ENCODE measurements around the gene COMMD1. TPM values are rescaled to one million over a fixed set of nuclear protein-coding genes. Genes with fewer than 3 reads are reported as not detected.

Gene COMMD1
- total and polyA plus RNA-seq, 2 experiments from 2014 or later: 54.9 to 83.7 TPM

DNA sequence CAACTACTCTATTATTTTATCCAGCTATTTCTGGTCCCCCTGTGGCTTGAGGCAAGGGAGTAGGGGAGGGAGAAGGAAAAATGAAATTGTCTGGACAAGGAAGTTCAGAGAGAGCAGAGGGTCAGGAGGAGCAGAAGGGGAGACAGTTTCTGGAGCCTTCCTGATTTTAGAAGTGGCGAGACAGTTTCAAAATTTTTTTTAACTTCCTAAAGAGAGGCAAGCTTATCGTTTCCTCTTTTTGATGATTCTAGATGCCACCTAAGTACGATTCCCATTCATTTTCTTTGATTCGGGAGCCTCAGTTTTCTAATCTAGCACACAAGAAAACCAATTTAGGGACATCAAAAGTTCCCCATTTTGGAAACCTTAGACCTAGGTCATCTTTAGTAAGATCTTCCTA, 193.6 kb downstream of the COMMD1 start (continued):
- TF ChIP-seq, protein P1, sequence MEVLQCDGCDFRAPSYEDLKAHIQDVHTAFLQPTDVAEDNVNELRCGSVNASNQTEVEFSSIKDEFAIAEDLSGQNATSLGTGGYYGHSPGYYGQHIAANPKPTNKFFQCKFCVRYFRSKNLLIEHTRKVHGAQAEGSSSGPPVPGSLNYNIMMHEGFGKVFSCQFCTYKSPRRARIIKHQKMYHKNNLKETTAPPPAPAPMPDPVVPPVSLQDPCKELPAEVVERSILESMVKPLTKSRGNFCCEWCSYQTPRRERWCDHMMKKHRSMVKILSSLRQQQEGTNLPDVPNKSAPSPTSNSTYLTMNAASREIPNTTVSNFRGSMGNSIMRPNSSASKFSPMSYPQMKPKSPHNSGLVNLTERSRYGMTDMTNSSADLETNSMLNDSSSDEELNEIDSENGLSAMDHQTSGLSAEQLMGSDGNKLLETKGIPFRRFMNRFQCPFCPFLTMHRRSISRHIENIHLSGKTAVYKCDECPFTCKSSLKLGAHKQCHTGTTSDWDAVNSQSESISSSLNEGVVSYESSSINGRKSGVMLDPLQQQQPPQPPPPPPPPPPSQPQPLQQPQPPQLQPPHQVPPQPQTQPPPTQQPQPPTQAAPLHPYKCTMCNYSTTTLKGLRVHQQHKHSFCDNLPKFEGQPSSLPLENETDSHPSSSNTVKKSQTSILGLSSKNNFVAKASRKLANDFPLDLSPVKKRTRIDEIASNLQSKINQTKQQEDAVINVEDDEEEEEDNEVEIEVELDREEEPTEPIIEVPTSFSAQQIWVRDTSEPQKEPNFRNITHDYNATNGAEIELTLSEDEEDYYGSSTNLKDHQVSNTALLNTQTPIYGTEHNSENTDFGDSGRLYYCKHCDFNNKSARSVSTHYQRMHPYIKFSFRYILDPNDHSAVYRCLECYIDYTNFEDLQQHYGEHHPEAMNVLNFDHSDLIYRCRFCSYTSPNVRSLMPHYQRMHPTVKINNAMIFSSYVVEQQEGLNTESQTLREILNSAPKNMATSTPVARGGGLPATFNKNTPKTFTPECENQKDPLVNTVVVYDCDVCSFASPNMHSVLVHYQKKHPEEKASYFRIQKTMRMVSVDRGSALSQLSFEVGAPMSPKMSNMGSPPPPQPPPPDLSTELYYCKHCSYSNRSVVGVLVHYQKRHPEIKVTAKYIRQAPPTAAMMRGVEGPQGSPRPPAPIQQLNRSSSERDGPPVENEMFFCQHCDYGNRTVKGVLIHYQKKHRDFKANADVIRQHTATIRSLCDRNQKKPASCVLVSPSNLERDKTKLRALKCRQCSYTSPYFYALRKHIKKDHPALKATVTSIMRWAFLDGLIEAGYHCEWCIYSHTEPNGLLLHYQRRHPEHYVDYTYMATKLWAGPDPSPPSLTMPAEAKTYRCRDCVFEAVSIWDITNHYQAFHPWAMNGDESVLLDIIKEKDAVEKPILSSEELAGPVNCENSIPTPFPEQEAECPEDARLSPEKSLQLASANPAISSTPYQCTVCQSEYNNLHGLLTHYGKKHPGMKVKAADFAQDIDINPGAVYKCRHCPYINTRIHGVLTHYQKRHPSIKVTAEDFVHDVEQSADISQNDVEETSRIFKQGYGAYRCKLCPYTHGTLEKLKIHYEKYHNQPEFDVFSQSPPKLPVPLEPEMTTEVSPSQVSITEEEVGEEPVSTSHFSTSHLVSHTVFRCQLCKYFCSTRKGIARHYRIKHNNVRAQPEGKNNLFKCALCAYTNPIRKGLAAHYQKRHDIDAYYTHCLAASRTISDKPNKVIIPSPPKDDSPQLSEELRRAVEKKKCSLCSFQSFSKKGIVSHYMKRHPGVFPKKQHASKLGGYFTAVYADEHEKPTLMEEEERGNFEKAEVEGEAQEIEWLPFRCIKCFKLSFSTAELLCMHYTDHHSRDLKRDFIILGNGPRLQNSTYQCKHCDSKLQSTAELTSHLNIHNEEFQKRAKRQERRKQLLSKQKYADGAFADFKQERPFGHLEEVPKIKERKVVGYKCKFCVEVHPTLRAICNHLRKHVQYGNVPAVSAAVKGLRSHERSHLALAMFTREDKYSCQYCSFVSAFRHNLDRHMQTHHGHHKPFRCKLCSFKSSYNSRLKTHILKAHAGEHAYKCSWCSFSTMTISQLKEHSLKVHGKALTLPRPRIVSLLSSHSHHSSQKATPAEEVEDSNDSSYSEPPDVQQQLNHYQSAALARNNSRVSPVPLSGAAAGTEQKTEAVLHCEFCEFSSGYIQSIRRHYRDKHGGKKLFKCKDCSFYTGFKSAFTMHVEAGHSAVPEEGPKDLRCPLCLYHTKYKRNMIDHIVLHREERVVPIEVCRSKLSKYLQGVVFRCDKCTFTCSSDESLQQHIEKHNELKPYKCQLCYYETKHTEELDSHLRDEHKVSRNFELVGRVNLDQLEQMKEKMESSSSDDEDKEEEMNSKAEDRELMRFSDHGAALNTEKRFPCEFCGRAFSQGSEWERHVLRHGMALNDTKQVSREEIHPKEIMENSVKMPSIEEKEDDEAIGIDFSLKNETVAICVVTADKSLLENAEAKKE (CRISPR knock-in tag; IDR thresholded peaks at IDR 0.05): no peak
- TF ChIP-seq STAT1 (IDR thresholded peaks at IDR 0.05; ENCODE audit: unreplicated experiment) (no peak), EZH2 (IDR thresholded peaks at IDR 0.05; ENCODE audit: low read depth, unreplicated experiment) (no peak), NANOG (IDR thresholded peaks at IDR 0.05; ENCODE audit: borderline replicate concordance) (no peak)

DNA sequence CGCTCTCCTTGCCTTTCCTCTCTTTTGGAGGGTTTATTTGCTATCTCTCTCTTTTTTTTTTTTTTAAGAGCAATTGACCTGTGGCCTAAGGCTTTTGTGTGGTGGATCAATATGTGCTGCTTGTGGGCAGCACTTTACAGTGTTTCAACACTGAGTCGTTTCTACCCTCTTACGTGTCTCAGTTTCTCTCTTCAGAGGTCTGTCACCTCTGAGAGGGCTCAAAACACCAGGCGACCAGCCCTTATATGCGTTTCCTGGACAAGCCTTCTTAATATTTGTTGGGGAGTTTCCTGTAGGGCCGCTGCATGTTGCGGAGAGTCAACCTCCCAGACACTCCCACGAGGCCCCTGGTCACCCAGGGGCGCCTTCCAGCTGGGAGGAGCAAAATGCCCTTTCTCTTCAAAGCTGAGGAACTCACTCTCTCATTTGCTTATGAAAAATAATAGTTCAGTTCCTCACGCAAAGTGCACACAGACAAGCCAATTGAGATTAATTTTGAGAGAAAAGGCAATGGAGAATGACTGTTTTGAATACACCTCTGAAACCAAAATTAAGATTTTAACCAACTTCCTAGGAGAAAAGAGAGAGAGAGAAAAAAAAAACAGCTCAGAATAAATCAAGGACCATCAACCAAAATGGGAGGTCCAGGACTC, 194.2 kb downstream of the COMMD1 start:
- Histone ChIP-seq H4K20me1 (replicated peaks; ENCODE audit: insufficient read depth) (no peaks in the 10 kb centered on the region), H3K27me3 (ENCODE audit: insufficient read depth) (no peaks in the 10 kb centered on the region), H3K9me2 (ENCODE audit: insufficient read depth) (peaks cover 5% of the 10 kb centered on the region; the same call in 1 of the 2 replicates), H2AFZ (no peak overlapping the region), H3K4me3 (no peak overlapping the region), H3K36me3 (ENCODE audit: insufficient read depth) (no peaks in the 10 kb centered on the region), H3K79me2 (replicated peaks; ENCODE audit: insufficient read depth) (no peaks in the 10 kb centered on the region), H3K27ac (ENCODE audit: low read depth) (no peak overlapping the region), H3F3A (replicated peaks; ENCODE audit: low read depth) (no peaks in the 10 kb centered on the region), H3K4me2 (no peak overlapping the region), H3K4me1 (ENCODE audit: insufficient read depth) (peaks cover 20% of the 10 kb centered on the region)
- DNase-seq (ENCODE audit: low spot score) (no peak), ATAC-seq (no peak)
- Mint-ChIP-seq H3K36me3 (ENCODE audit: low read depth) (no peaks in the 10 kb centered on the region), H3K27ac (no peak overlapping the region), H3K4me1 (peaks cover 16% of the 10 kb centered on the region), H3K4me3 (no peak overlapping the region; the same call in 2 of the 3 replicates), H3K9me3 (no peaks in the 10 kb centered on the region), H3K27me3 (ENCODE audit: insufficient read depth, low read depth, poor library complexity) (no peaks in the 10 kb centered on the region)
- TF ChIP-seq, protein P2, sequence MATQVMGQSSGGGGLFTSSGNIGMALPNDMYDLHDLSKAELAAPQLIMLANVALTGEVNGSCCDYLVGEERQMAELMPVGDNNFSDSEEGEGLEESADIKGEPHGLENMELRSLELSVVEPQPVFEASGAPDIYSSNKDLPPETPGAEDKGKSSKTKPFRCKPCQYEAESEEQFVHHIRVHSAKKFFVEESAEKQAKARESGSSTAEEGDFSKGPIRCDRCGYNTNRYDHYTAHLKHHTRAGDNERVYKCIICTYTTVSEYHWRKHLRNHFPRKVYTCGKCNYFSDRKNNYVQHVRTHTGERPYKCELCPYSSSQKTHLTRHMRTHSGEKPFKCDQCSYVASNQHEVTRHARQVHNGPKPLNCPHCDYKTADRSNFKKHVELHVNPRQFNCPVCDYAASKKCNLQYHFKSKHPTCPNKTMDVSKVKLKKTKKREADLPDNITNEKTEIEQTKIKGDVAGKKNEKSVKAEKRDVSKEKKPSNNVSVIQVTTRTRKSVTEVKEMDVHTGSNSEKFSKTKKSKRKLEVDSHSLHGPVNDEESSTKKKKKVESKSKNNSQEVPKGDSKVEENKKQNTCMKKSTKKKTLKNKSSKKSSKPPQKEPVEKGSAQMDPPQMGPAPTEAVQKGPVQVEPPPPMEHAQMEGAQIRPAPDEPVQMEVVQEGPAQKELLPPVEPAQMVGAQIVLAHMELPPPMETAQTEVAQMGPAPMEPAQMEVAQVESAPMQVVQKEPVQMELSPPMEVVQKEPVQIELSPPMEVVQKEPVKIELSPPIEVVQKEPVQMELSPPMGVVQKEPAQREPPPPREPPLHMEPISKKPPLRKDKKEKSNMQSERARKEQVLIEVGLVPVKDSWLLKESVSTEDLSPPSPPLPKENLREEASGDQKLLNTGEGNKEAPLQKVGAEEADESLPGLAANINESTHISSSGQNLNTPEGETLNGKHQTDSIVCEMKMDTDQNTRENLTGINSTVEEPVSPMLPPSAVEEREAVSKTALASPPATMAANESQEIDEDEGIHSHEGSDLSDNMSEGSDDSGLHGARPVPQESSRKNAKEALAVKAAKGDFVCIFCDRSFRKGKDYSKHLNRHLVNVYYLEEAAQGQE (IDR thresholded peaks at IDR 0.05; ENCODE audit: unreplicated experiment): no peak
- TF ChIP-seq CREB1 (CRISPR knock-in tag; IDR thresholded peaks at IDR 0.05; ENCODE audit: low read depth) (no peak), EZH2phosphoT487 (IDR thresholded peaks at IDR 0.05; ENCODE audit: unreplicated experiment) (no peak), STAT1 (IDR thresholded peaks at IDR 0.05; ENCODE audit: unreplicated experiment) (no peak), POLR2AphosphoS5 (IDR thresholded peaks at IDR 0.05; ENCODE audit: low read depth) (no peak), NANOG (IDR thresholded peaks at IDR 0.05; ENCODE audit: borderline replicate concordance) (no peak)
- TF ChIP-seq, protein P3, sequence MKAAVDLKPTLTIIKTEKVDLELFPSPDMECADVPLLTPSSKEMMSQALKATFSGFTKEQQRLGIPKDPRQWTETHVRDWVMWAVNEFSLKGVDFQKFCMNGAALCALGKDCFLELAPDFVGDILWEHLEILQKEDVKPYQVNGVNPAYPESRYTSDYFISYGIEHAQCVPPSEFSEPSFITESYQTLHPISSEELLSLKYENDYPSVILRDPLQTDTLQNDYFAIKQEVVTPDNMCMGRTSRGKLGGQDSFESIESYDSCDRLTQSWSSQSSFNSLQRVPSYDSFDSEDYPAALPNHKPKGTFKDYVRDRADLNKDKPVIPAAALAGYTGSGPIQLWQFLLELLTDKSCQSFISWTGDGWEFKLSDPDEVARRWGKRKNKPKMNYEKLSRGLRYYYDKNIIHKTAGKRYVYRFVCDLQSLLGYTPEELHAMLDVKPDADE (IDR thresholded peaks at IDR 0.05): no peak

Measured in GM23338 (cell line).